Adipocyte (in vitro differentiated cells): ENCODE measurements around the gene XCL1.
A peak's percentile ranks its signal among the peaks of the same experiment; 100 is the strongest.
"Not testable (repeated sequence)": the region's sequence is repeated elsewhere in the genome, so short reads cannot be mapped to it uniquely, and the experiment has no call there.

ENCODE experiments used
- DNase-seq: peaks from one replicate; pipeline ENCODE4 v3.0.0-alpha.2; 2015; ENCODE audit warnings: low read depth
- H3K27me3 ChIP-seq: replicated peaks from 2 replicates; pipeline ENCODE4 v1.7.0; 2013; ENCODE audit warnings: mild to moderate bottlenecking, low read length, moderate library complexity; ENCODE audit not compliant: control insufficient read depth, insufficient read depth
- H3K36me3 ChIP-seq: 2 replicates; pipeline ENCODE4 v1.7.0; 2013; ENCODE audit warnings: low read length, mild to moderate bottlenecking, moderate library complexity; ENCODE audit not compliant: control insufficient read depth, insufficient read depth, severe bottlenecking
- H3K4me1 ChIP-seq: 2 replicates; pipeline ENCODE4 v1.7.0; 2013; ENCODE audit warnings: mild to moderate bottlenecking, low read length, moderate library complexity; ENCODE audit not compliant: control insufficient read depth, insufficient read depth
- H3K4me3 ChIP-seq: 2 replicates; pipeline ENCODE4 v1.7.0; 2013; ENCODE audit warnings: mild to moderate bottlenecking, low read length, moderate library complexity
- H3K9ac ChIP-seq: 2 replicates; pipeline ENCODE4 v1.7.0; 2013; ENCODE audit warnings: mild to moderate bottlenecking, low read length, moderate library complexity
- H3K9me3 ChIP-seq: 2 replicates; pipeline ENCODE4 v1.7.0; 2013; ENCODE audit warnings: mild to moderate bottlenecking, low read length, moderate library complexity; ENCODE audit not compliant: control insufficient read depth

Gene XCL1, protein sequence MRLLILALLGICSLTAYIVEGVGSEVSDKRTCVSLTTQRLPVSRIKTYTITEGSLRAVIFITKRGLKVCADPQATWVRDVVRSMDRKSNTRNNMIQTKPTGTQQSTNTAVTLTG

GRCh38 chr1:168576245-168576688, at the start of gene XCL1:
TSS of gene XCL1 (plus strand) at chr1:168576605. CDS start at chr1:168576638, 33 bp downstream.
- not testable (repeated sequence) for H3K36me3 ChIP-seq, H3K9ac ChIP-seq, H3K9me3 ChIP-seq, H3K4me3 ChIP-seq, DNase-seq, H3K4me1 ChIP-seq, H3K27me3 ChIP-seq

DNA sequence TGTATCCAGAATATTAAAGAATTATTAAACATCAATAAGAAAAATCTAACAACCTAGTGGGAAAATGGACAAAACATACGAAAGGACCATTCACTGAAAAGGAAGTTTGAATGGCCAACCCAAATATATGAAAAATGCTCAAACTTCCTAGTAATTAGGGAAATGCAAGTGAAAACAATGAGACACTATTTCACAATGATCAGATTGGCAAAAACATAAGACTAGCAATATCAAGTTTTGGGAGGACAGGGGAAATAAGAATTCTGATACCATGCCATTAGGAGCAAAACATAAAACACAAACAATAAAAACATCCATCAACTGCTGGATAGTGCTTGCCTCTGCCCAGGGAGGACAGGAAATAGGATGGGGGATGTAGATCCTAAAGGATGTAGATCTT, 46.9 kb upstream of the XCL1 start:
- H3K9ac ChIP-seq = no peak overlapping the region
- DNase-seq = peak; percentile 20
- H3K27me3 ChIP-seq = no peaks in the 10 kb centered on the region
- H3K9me3 ChIP-seq = no peaks in the 10 kb centered on the region
- H3K36me3 ChIP-seq = no peaks in the 10 kb centered on the region
- no peak overlapping the region for H3K4me3 ChIP-seq
- H3K4me1 ChIP-seq = no peaks in the 10 kb centered on the region

GRCh38 chr1:168531615-168532345, 44.6 kb upstream of the XCL1 start:
- Histone ChIP-seq H3K27me3 (no peaks in the 10 kb centered on the region), H3K36me3 (no peaks in the 10 kb centered on the region), H3K9ac (no peak overlapping the region), H3K4me3 (no peak overlapping the region), H3K4me1 (no peaks in the 10 kb centered on the region), H3K9me3 (no peaks in the 10 kb centered on the region)
- DNase-seq = no peak

GRCh38 chr1:168535536-168535935, 40.9 kb upstream of the XCL1 start:
- Histone ChIP-seq H3K4me1 (no peaks in the 10 kb centered on the region), H3K4me3 (no peak overlapping the region), H3K9ac (no peak overlapping the region), H3K9me3 (no peaks in the 10 kb centered on the region), H3K36me3 (no peaks in the 10 kb centered on the region), H3K27me3 (no peaks in the 10 kb centered on the region)
- no peak for DNase-seq

DNA sequence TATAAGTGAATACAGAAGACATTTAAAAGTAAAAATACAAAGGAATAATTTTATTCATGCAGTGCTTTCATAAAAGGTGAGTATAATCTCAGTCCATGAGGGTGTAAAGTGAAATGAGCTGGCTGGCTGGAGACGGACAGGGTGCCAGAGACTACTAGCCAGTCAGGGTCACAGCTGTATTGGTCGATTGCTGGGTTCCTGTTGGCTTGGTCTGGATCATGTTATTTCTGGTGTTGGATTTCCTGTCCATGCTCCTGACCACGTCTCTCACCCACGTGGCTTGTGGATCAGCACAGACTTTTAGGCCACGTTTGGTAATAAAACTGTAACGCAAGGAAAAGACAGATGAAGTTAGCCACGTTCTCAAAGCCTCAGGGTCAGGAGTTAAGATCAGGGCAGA, 35.6 kb upstream of the XCL1 start:
- not testable (repeated sequence) for H3K4me3 ChIP-seq, H3K36me3 ChIP-seq, H3K4me1 ChIP-seq, H3K27me3 ChIP-seq, H3K9ac ChIP-seq, DNase-seq, H3K9me3 ChIP-seq

DNA sequence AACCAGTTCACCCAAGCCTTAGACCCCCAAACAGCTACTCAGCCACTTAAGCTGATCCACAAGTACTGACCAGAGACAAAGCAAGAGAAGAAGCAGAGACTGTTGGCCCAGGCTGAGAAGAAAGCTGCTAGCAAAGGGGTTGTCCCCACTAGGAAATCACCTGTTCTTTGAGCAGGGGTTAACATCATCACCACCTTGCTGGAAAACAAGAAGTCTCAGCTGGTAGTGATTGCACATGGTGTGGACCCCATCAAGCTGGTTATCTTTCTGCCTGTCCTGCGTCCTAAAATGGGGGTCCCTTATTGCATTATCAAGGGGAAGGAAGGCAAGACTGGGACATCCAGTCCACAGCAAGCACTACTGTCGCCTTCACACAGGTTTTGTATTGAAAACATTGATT, 33.4 kb upstream of the XCL1 start:
- not testable (repeated sequence) for H3K4me3 ChIP-seq, H3K27me3 ChIP-seq, DNase-seq, H3K36me3 ChIP-seq, H3K9ac ChIP-seq, H3K9me3 ChIP-seq, H3K4me1 ChIP-seq

DNA sequence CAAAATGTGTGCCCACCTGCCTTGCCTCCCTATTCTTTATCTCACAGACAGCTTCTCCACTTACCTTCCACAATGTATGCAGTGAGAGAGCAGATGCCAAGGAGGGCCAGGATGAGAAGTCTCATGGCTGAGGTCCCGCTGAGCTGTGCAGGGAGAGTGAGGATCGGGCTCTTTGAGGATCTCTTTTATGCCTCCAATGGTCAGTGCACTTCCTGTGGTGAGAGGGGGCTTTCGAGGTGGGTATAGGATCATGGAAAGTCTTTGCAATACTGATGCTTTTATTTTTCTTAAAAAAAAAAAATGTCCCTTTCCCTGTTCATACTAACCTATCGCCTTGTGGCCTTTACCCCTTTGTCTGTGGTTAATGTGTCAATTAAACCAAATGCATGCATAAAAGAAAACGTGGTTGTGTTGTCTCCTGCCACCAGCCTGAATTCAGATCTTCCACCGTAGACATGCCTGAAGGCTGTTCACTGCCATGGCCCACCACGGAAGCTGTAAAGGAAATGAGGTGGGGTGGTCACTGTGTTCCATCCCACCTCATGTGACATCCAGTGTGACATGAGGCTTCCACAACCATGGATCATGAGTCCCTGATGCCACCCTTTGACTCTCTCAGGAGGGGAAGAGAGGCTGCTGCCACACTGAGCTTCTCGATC, 32.4 kb upstream of the XCL1 start, which contains the start of gene XCL2:
Gene XCL2 (minus strand): TSS at position 158 of the 659 bp plus-strand sequence. CDS start 33 bp downstream, at position 125.
- not testable (repeated sequence) for H3K9me3 ChIP-seq, H3K9ac ChIP-seq, DNase-seq, H3K36me3 ChIP-seq, H3K27me3 ChIP-seq, H3K4me1 ChIP-seq, H3K4me3 ChIP-seq

GRCh38 chr1:168545678-168546552, 30.5 kb upstream of the XCL1 start:
- H3K9ac ChIP-seq, H3K9me3 ChIP-seq, H3K27me3 ChIP-seq, H3K36me3 ChIP-seq, H3K4me3 ChIP-seq, H3K4me1 ChIP-seq: not testable (repeated sequence)
- DNase-seq = peak; percentile 54

GRCh38 chr1:168546553-168546895, 29.9 kb upstream of the XCL1 start:
- not testable (repeated sequence) for H3K9me3 ChIP-seq, DNase-seq, H3K36me3 ChIP-seq, H3K27me3 ChIP-seq, H3K4me3 ChIP-seq, H3K9ac ChIP-seq, H3K4me1 ChIP-seq

DNA sequence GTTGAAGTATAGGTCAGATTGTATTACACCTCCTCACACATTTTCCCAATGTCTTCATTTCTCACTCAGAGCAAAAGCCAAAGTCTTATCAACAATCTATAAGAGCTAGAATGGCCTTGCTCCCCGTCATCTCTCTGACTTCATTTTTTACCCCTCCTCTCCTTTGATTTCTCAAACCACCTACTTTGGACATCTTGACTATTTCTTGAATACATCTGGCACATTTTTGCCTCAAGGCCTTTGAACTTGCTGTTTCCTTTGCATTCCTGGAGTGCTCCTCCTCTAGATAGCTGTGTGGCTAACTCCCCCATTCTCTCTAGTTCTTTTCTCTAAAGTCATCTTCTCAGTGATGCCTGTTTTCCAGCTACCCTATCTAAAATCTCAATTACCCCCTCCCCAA, 25.4 kb upstream of the XCL1 start:
- Histone ChIP-seq H3K27me3 (no peaks in the 10 kb centered on the region), H3K4me1 (no peaks in the 10 kb centered on the region), H3K9ac (no peak overlapping the region), H3K36me3 (no peaks in the 10 kb centered on the region), H3K4me3 (no peak overlapping the region), H3K9me3 (peaks cover 3% of the 10 kb centered on the region)
- DNase-seq = peak; percentile 30

DNA sequence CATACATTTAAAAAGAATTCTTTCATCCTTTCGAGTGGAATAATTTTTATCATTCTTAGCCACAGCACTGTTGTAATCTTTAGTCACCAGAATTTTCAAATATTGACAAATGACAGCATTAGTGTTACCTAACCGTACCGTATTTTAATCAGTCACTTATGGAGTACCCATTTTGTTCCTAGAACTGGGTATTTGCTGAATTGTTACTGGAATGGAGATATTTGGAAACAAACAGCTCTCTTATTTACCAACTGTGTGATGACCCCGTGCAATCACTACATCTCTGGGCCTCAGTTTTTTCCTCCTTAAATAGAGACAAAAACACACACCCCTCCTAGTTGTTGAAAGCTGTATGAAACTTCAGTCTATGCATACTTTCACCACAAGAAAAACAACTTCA, 24.7 kb upstream of the XCL1 start:
- peaks cover 3% of the 10 kb centered on the region for H3K9me3 ChIP-seq
- DNase-seq = no peak
- no peaks in the 10 kb centered on the region for H3K36me3 ChIP-seq
- no peak overlapping the region for H3K4me3 ChIP-seq
- H3K9ac ChIP-seq = no peak overlapping the region
- H3K27me3 ChIP-seq = no peaks in the 10 kb centered on the region
- no peaks in the 10 kb centered on the region for H3K4me1 ChIP-seq
